NCI-H460 (cell line): ENCODE measurements around the gene PVALEF. TPM values are rescaled to one million over a fixed set of nuclear protein-coding genes. Genes with fewer than 3 reads are reported as not detected.
"Not testable (repeated sequence)": the region's sequence is repeated elsewhere in the genome, so short reads cannot be mapped to it uniquely, and the experiment has no call there.

ENCODE experiments used
- DNase-seq: peaks from one replicate; pipeline ENCODE4 v3.0.0-alpha.2; 2016; ENCODE audit warnings: low read depth; ENCODE audit errors: extremely low read depth
- total RNA-seq: library from RNA; depleted of rRNA; stranded (reverse); fragments of >200 nt; shearing (Covaris generic); gene quantifications from 2 replicates; pipeline ENCODE4 v1.2.3, GENCODE V29; 2014

The PVALEF gene
- total RNA-seq, 1 experiment from 2014 or later, result not detected

DNA sequence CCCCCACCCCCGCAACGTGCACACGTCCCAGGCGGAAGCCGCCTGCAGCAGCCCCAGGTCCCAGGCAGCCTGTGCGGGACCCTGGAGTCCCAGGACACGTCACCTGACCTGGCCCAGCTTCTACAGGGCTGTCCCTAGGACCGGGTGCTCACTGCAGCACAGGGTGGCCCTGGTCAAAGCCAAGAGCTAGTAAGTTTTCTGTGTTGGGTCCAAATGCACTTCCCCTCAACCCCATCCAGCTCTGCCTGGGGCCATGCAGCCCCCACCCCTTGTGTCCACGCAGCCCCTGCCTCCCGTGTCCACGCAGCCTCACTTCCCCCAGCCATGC is 22.1 kb upstream of the PVALEF start:
- no peak for DNase-seq

DNA sequence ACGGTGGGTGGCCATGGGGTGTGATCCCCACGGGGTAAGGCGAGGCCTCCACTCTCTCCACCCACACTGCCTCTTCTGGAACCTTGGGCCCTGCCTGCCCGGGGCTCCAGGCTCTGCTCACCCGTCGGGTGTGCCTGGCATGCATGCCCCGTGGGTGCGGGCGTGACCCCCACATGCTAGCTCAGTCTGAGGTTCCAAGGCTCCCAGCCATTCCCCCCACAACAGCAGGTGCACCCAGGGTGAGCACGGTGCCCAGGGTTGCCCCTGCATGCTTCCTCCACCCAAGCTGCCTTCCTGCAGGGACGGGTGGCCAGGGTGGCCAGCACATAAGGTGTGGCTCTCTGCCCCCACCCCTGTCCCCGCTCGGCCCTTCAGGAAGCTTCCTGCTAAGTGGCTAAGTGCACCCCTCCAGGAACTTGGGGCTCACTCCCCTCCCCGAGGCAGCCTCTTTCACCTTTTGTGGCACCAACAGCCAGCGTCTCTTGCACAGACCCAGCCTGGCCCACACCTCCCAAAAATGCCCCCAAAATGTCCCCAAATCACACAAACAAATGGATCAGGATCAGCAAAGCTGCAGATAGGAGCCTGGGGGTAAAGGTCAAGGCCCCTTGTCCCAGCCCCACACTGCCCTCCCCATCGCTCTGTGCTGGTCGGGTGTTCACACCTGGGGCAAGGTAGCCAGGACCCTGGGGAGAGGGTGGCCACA is 21.4 kb upstream of the PVALEF start:
- no peak for DNase-seq

GRCh38 chr17:81144423-81144781 is 20.9 kb upstream of the PVALEF start:
- DNase-seq, result no peak

GRCh38 chr17:81146208-81146607 is 19.1 kb upstream of the PVALEF start:
- DNase-seq, result not testable (repeated sequence)

GRCh38 chr17:81147701-81148100 is 17.6 kb upstream of the PVALEF start:
- no peak for DNase-seq

- DNase-seq, result no peak
Observed at GRCh38 chr17:81148571-81148970, 16.7 kb upstream of the PVALEF start.

- DNase-seq, result no peak
Observed at GRCh38 chr17:81148986-81149533, 16.2 kb upstream of the PVALEF start.

- no peak for DNase-seq
Observed at GRCh38 chr17:81150377-81151077, 14.8 kb upstream of the PVALEF start.

GRCh38 chr17:81151278-81151677 is 14.0 kb upstream of the PVALEF start:
- no peak for DNase-seq

- DNase-seq, result no peak
Observed at GRCh38 chr17:81152288-81152828, 12.9 kb upstream of the PVALEF start.

GRCh38 chr17:81153340-81153803 is 11.9 kb upstream of the PVALEF start:
- DNase-seq, result peak; percentile 83

GRCh38 chr17:81154016-81154415 is 11.3 kb upstream of the PVALEF start:
- DNase-seq, result not testable (repeated sequence)

DNA sequence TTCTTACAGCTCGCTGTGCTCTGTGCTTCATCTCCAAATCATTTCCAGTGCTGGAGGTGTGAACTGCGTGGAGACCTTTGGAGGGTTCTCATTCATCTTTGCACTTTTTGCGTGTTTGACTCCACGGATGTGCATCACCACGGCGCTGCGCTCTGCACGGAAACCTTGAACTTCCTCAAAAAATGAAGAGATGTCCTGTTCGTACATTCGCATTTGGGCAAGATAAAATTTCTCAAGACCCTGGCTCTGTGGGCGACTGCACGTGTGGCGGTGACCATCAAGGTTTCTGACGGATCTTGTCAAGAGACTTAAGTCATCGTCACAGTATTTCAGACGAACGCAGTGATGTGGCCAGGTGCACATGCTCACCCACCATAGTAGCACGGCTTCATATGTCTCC is 10.3 kb upstream of the PVALEF start:
- DNase-seq, result no peak

GRCh38 chr17:81156866-81157805 is 8.2 kb upstream of the PVALEF start:
- no peak for DNase-seq

DNA sequence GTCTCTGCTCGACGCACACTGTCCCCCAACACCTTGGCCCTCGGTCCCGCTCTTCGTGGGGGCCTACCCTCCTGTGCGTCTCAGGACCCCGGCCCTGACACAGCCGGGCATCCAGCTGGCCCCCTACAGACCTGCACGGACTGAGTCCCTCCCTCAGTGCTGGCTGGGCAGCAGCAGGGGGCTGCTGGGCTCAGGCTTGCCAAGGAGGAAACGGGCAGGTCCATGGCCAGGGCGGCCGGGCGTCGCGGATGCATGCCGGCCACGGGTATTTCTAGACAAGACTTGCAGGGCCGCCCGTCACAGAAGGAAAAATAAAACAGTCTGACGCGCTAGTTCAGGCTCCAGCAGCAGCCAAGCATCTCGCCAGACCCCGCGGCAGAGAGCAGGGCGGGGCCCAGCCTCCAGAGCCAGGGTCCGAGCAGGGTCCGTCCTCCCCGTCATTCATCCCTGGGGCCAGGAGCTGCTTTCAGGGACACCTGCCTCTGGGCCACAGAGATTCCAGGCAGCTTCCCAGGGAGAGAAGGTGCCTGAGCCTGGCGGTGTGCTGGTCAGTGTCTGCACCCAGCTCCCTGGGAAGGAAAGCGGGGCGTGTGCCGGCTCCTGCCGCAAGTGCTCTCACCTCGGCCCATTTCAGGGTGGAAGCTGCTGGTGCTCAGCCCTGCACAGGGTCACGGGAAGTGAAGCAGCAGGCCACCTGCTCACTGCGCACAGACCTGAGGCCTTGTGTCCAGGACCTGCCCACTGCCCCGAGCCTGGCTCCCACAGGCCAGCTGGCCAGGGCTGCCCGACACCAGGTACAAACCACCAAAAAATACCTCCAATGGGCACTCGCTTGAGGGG is 7.2 kb upstream of the PVALEF start:
- no peak for DNase-seq

- no peak for DNase-seq
Observed at GRCh38 chr17:81158688-81159590, 6.4 kb upstream of the PVALEF start.

GRCh38 chr17:81159611-81160265 is 5.6 kb upstream of the PVALEF start:
- no peak for DNase-seq

DNA sequence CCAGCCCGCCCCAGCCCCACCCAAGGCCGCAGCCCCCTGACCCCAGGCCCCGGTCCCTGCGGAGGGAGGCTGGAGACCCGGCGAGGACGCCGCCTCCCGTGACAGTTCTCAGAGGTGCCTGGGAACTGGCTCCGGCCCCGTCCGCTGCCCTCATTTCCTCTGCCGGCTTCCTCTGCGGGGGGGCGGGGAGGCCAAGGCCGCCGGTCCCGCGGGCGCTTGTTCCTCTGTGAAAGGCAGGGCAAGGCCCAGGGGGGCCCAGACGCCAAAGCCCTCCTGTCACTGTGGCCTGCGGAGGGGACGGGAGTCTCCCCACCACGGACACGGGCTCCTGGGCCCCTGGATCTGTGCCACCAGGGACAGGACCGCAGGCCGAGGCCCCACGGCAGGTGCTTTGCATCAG is 5.0 kb upstream of the PVALEF start:
- no peak for DNase-seq
